ENCODE data around the gene VPS4A. TPM values are rescaled to one million over a fixed set of nuclear protein-coding genes. Genes with fewer than 3 reads are reported as not detected.

VPS4A gene
- total RNA-seq (2022; extraction: Qiagen RNA extraction; ENCODE audit: low read depth), result 29.2 to 32.6 TPM (median 31.2 TPM) in 5 replicates

DNA sequence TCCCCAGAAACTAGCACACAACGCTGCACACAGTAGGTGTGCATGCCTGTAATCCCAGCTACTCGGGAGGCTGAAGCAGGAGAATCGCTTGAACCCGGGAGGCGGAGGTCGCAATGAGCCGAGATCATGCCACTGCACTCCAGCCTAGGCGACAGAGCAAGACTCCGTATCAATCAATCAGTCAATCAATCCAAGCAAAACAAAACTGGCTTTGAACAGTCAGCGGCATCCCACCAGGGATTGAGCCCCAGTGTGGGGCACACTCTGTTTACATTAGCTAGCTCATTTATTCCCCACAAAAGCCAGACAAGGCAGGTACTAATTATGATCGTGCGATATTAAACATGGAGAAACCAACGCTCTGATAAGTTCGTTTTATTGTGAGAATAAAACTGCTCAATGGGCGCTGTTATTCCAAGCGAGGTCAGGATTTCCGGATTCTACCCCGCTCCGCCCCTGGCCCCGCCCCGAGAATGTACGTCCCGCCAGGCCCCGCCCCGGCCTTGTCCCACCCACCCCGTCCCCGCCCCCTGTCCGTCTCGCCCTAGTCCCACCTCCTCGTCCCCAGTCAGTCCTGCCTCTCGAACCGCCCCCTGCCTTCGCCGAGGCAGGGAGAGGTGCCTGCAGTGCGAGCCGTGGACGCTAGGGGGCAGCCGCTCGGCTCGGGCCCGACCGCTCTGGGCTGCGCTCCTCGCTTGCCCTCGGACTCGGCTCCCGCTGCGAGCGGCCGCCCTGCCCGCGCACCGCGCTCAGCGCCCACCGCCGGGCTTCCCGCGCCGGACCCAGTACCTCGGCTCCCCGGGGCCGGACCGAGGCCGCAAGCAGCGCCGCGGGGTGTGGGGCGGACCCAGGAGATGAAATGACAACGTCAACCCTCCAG, at the start of gene VPS4A:
VPS4A (plus strand) TSS at position 698 of the 880 bp plus-strand sequence; CDS start at position 860, 162 bp downstream.

DNA sequence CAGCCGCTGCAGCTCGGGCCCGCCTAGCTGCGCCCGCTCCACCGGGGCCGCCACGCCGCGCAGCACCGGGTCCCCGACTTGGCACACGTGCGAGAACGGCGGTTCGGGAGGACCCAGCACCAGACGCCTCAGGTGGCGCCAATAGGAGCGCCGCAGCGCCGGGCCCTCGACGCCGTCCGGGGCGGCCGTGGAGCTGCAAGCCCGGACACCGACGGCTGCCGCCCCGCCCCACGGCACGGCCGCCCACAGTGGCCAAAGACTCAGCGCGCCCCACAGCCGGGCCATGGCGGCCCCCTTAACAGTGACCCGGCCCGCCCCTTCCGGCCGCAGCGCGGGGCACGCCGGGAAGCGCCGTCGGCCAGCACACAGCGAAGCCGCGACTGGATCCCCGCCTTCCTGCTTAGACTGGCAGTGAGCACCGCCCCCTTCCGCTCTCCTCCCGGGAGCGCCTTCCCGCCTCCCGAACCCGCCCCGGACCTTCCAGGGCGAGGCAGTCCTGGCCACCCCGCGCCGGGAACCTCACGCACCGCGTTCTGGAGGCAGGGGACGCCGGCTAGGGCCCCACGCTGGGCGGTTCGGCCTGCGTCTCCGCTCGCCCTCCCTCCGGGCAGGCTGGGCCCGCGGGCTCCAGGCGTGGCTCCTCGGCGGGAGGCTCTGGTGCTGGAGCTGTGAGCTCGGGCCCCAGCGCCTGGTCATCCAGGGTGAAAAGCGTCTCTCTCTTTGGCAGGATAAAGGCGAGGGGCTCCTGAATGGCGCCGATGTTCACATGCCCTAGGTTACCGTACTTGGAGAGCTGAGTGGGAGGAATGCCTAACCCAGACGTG, 19.3 kb downstream of the VPS4A start, which contains the start of gene PDF:
PDF (minus strand) TSS at position 303 of the 824 bp plus-strand sequence; CDS start at position 285, 18 bp downstream.

DNA sequence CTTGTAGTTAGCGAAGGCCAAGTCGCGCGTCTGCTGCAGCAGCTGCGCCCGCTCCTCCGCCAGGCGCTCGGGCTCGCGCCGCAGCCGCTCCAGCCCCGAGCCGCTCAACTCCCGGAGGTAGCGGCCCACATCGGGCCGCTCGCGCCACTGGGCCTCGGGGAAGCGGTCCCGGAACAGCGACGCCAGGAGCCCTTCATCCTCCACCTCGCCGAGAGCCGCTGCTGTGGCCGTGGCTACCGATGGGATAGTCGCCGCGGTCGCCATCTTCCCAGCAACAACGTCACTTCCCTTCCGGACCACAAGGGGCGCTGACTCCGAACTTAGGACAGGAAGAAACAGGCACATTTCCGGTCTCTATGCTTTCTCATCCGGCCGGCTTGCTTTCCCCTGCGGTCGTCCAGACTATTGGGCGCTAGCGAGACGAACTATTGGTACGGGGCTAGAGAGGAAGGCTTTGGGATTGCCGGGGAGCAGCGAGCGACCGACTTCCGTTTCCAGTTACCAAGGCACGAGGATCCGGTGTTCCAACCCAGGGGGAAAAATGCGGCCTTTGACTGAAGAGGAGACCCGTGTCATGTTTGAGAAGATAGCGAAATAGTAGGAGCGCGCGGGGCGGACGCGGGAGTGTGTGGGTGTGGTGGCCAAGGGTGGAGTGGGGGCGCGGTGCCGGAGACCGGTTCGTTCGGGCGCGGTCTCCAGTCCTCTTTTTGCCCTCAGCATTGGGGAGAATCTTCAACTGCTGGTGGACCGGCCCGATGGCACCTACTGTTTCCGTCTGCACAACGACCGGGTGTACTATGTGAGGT, 28.3 kb downstream of the VPS4A start, which contains the start of the genes COG8 and NIP7:
COG8 (minus strand) TSS at position 276 of the 806 bp plus-strand sequence; CDS start at position 264, 12 bp downstream.
NIP7 (plus strand) TSS at position 484 of the 806 bp plus-strand sequence; CDS start at position 542, 58 bp downstream.

DNA sequence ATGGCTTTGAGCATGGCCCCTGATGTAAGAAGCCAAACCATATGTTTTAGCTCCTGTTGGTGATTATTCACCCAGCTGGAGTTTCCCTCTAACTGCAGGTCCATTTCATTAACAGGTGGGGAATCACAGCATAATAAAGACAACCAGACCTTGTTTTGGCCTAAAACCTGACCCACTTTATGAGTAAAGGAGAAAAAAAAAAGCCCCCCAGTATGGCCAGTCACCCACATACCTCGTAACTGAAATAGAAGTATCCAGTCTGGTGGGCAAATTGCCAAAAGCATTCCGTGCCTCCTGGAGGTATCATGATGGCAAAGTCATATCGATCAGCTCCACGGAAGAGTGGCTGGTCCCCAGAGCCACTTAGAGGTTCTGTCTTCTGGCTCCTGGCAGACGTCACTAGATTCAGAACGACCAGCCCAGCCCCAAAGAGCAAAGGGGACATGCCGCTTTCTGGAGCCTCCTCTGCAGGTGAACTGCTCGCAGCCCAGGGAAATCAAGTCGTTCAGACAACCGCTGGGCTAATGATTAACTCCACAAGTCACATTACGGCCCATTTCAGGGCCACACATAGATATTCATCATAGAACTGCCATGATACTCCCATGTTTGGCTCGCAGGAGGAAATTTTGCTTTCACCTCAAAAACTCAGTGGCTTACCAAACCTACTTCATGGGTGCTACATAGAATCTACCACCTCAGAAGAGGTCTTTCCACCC, 40.3 kb downstream of the VPS4A start, which contains the start of gene TMED6:
TMED6 (minus strand) TSS at position 478 of the 719 bp plus-strand sequence; CDS start at position 445, 33 bp downstream.

Other genes with a start within 250 kb of the VPS4A start
- 31.6 to 47.6 TPM (median 42.9 TPM) in 5 replicates for gene HAS3, start 205.7 kb upstream of the VPS4A start, total RNA-seq (2022; extraction: Qiagen RNA extraction; ENCODE audit: low read depth)
- gene CHTF8, start 178.8 kb upstream of the VPS4A start, total RNA-seq (2022; extraction: Qiagen RNA extraction; ENCODE audit: low read depth), result 102 to 135 TPM (median 133 TPM) in 5 replicates
- gene UTP4, start 178.7 kb upstream of the VPS4A start, total RNA-seq (2022; extraction: Qiagen RNA extraction; ENCODE audit: low read depth), result 84.6 to 91.9 TPM (median 87.8 TPM) in 5 replicates
- gene SNTB2, start 124.2 kb upstream of the VPS4A start, total RNA-seq (2022; extraction: Qiagen RNA extraction; ENCODE audit: low read depth), result 5.4 to 7.2 TPM (median 6.7 TPM) in 5 replicates
- gene PDF, start 19.2 kb downstream of the VPS4A start, total RNA-seq (2022; extraction: Qiagen RNA extraction; ENCODE audit: low read depth), result 23.3 to 46.3 TPM (median 37.0 TPM) in 5 replicates
- 18.9 to 29.2 TPM (median 27.2 TPM) in 5 replicates for gene COG8, start 28.2 kb downstream of the VPS4A start, total RNA-seq (2022; extraction: Qiagen RNA extraction; ENCODE audit: low read depth)
- 52.1 to 79.4 TPM (median 55.4 TPM) in 5 replicates for gene NIP7, start 28.4 kb downstream of the VPS4A start, total RNA-seq (2022; extraction: Qiagen RNA extraction; ENCODE audit: low read depth)
- 0.06 TPM in 1 of 5 replicates, not detected in the others for gene TMED6, start 40.4 kb downstream of the VPS4A start, total RNA-seq (2022; extraction: Qiagen RNA extraction; ENCODE audit: low read depth)
- 20.3 to 28.4 TPM (median 23.6 TPM) in 5 replicates for gene TERF2, start 74.7 kb downstream of the VPS4A start, total RNA-seq (2022; extraction: Qiagen RNA extraction; ENCODE audit: low read depth)
- gene CYB5B, start 113.3 kb downstream of the VPS4A start, total RNA-seq (2022; extraction: Qiagen RNA extraction; ENCODE audit: low read depth), result 197 to 229 TPM (median 216 TPM) in 5 replicates